ENCODE data around the gene COPS3.

Gene COPS3

GRCh38 chr17:17322516-17323510, 41.8 kb upstream of the COPS3 start:
- no peak for DNase-seq (ENCODE audit: low read depth)
- H3K4me3 ChIP-seq (ENCODE audit: low read depth, low read length) = no peak overlapping the region
- no peak for TF ChIP-seq CTCF (conservative IDR thresholded peaks at IDR 0.05; ENCODE audit: low read depth, low read length)

GRCh38 chr17:17321356-17322025, 40.4 kb upstream of the COPS3 start:
- DNase-seq (ENCODE audit: low read depth) = no peak
- TF ChIP-seq CTCF (conservative IDR thresholded peaks at IDR 0.05; ENCODE audit: low read depth, low read length) = no peak
- no peak overlapping the region for H3K4me3 ChIP-seq (ENCODE audit: low read depth, low read length)

- no peak for DNase-seq (ENCODE audit: low read depth)
- no peak for TF ChIP-seq CTCF (conservative IDR thresholded peaks at IDR 0.05; ENCODE audit: low read depth, low read length)
- no peak overlapping the region for H3K4me3 ChIP-seq (ENCODE audit: low read depth, low read length)
These were observed 39.8 kb upstream of the COPS3 start for GRCh38 chr17:17320911-17321220.

GRCh38 chr17:17320188-17320910, 39.3 kb upstream of the COPS3 start:
- TF ChIP-seq CTCF (conservative IDR thresholded peaks at IDR 0.05; ENCODE audit: low read depth, low read length) = no peak

GRCh38 chr17:17315142-17315821, 34.2 kb upstream of the COPS3 start:
- no peak for DNase-seq (ENCODE audit: low read depth)
- TF ChIP-seq CTCF (conservative IDR thresholded peaks at IDR 0.05; ENCODE audit: low read depth, low read length) = no peak
- H3K4me3 ChIP-seq (ENCODE audit: low read depth, low read length) = no peak overlapping the region

More at GRCh38 chr17:17320188-17320910, 39.3 kb upstream of the COPS3 start:
- no peak overlapping the region for H3K4me3 ChIP-seq (ENCODE audit: low read depth, low read length)
- DNase-seq (ENCODE audit: low read depth) = no peak

GRCh38 chr17:17314501-17315071, 33.5 kb upstream of the COPS3 start:
- H3K4me3 ChIP-seq (ENCODE audit: low read depth, low read length) = no peak overlapping the region
- no peak for DNase-seq (ENCODE audit: low read depth)
- no peak for TF ChIP-seq CTCF (conservative IDR thresholded peaks at IDR 0.05; ENCODE audit: low read depth, low read length)
